ENCODE measurements around the gene KCNQ2. TPM values are rescaled to one million over a fixed set of nuclear protein-coding genes. Genes with fewer than 3 reads are reported as not detected.

Gene KCNQ2
- total RNA-seq, 2 experiments from 2014 or later, result not detected

GRCh38 chr20:63500902-63501817 is 28.7 kb upstream of the KCNQ2 start:
- Mint-ChIP-seq H3K36me3 (ENCODE audit: low read depth) (no peaks in the 10 kb centered on the region), H3K4me1 (peaks cover 1% of the 10 kb centered on the region), H3K9me3 (ENCODE audit: low read depth) (peaks cover 7% of the 10 kb centered on the region), H3K27me3 (peaks cover 20% of the 10 kb centered on the region), H3K27ac (no peak overlapping the region), H3K4me3 (no peak overlapping the region)
- DNase-seq, result no peak
- intact Hi-C loops (cut with DNase I, micrococcal nuclease), result no loop called here
- ATAC-seq, result no peak
- ChIA-PET POLR2A (no interaction called here), CTCF (no interaction called here)

DNA sequence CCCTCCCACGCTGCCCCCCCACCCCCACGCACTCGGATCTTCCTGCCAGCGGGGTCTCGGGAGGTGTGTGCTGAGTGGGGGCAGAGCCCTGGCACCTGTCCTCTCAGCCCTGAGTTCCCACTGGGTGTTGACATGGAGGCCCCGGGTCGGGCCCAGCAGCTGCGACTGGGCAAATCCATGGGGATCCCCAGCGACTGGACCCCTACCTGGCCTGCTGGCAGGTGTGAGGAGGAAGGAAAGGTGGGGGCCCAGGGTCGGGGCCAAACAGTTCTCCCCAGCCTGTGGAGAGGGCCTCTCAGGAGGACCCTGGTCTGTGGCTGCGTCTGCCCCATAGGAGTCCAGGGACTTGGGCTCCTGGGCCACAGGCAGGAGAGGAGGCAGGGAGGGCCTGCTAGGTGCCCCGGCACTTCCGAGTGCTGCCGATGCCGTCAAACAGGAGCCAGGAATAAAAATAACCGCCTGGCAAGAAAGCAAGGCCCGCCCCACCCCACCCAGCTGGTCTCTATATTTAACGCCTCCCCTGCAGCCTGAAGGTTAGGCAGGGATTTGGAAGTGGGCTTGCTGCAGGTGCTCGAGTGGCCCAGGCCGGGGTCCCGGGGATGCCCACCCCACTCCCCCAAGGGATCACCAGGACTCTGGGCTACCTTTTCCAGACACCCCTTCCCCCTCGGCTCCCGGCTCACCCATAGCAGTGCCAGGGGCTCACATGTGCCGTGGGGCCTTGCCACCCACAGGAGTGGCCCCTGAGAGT is 27.9 kb upstream of the KCNQ2 start:
- peaks cover 20% of the 10 kb centered on the region for H3K27me3 Mint-ChIP-seq
- ATAC-seq (no peak), DNase-seq (no peak)
- H3K4me1 Mint-ChIP-seq, result peaks cover 2% of the 10 kb centered on the region
- H3K27ac Mint-ChIP-seq, result no peak overlapping the region
- H3K9me3 Mint-ChIP-seq (ENCODE audit: low read depth), result peaks cover 7% of the 10 kb centered on the region
- no peaks in the 10 kb centered on the region for H3K36me3 Mint-ChIP-seq (ENCODE audit: low read depth)
- ChIA-PET CTCF (no interaction called here), POLR2A (no interaction called here)
- no peak overlapping the region for H3K4me3 Mint-ChIP-seq
- intact Hi-C loops (cut with DNase I, micrococcal nuclease), result no loop called here

GRCh38 chr20:63499338-63499969 is 27.0 kb upstream of the KCNQ2 start:
- Mint-ChIP-seq H3K27me3 (peaks cover 14% of the 10 kb centered on the region), H3K27ac (no peak overlapping the region), H3K36me3 (ENCODE audit: low read depth) (no peaks in the 10 kb centered on the region), H3K4me1 (peaks cover 2% of the 10 kb centered on the region), H3K9me3 (ENCODE audit: low read depth) (no peaks in the 10 kb centered on the region), H3K4me3 (no peak overlapping the region)
- DNase-seq, result no peak
- ATAC-seq, result no peak
- intact Hi-C loops (cut with DNase I, micrococcal nuclease), result no loop called here
- POLR2A ChIA-PET, result no interaction called here
- CTCF ChIA-PET, result no interaction called here

DNA sequence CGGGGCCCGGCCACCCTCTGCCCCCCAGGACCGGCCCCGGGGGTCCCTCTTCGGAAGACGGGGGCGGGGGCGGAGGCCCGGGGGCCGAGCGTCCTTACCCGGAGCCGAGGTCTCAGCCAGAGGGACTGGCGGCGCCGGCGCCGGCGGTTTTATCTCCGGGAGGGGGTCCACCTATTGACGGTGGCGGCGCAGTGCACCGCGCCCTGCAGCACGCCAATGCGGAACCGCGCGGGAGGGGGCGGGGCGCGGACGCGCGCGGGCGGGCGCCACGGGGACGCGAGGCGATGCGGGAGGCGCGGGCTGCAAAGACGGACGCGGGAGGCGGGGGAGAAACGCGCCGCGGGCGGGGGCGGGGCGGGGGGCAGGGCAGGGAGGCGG is 26.5 kb upstream of the KCNQ2 start, which contains the start of gene EEF1A2:
TSS of gene EEF1A2 (minus strand) at position 124 of the 378 bp plus-strand sequence. CDS start 1,320 bp downstream, outside the sequence.
- H3K4me3 Mint-ChIP-seq, result no peak within 1 kb of the TSS
- peaks cover 12% of the 10 kb centered on the region for H3K27me3 Mint-ChIP-seq
- POLR2A ChIA-PET, result no interaction called here
- ATAC-seq, result no peak
- peak; percentile 50 for DNase-seq
- CTCF ChIA-PET, result no interaction called here
- no peak within 1 kb of the TSS for H3K27ac Mint-ChIP-seq
- H3K9me3 Mint-ChIP-seq (ENCODE audit: low read depth), result no peaks in the 10 kb centered on the region
- no peaks in the 10 kb centered on the region for H3K36me3 Mint-ChIP-seq (ENCODE audit: low read depth)
- peaks cover 2% of the 10 kb centered on the region for H3K4me1 Mint-ChIP-seq
- intact Hi-C loops (cut with DNase I, micrococcal nuclease), result no loop called here

- no peak for ATAC-seq
These were observed 25.8 kb upstream of the KCNQ2 start for GRCh38 chr20:63497946-63498935.

DNA sequence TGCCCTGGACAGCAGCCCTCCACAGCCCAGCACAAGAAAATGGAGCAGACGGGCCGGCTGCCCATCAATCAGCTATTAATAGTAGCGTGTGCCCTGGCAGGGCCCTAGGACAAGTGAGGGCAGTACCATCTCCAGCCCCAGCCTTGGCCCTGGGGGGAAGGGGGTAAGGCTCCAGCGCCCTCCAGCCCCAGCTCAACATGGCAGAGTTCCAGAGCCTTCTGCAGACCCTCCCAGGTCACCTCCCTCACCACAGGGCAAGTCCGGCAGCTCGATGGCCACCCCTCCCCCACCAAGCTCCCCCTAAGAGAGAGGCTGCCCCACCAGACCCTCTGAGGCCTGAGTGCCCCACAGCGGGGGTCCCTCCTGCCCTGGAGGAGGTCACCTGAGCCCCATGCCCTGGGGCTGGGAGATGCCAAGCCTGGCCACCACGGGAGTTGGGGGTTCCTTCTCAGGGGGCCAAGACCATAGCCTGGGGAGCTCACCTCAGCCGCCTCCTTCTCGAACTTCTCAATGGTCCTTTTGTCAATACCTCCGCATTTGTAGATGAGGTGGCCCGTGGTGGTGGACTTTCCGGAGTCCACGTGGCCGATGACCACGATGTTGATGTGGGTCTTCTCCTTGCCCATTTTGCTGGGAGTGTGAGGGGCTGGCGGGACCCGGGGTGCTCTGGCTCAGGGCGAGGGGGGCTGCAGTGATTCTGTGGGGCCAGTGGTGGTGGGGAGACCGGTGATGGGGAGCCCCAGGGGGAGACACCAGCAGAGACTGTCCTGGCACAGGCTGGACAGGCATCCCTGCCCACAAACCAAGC is 24.9 kb upstream of the KCNQ2 start:
- intact Hi-C loops (cut with DNase I, micrococcal nuclease), result loop anchor here in 1 of 2 experiments (2.0 kb wide), 1 partner anchor 23 kb away; the partner anchor contains the start of gene PPDPF
- no peak overlapping the region for H3K27ac Mint-ChIP-seq
- DNase-seq (no peak), ATAC-seq (no peak)
- H3K9me3 Mint-ChIP-seq (ENCODE audit: low read depth), result no peaks in the 10 kb centered on the region
- peaks cover 2% of the 10 kb centered on the region for H3K4me1 Mint-ChIP-seq
- no peaks in the 10 kb centered on the region for H3K36me3 Mint-ChIP-seq (ENCODE audit: low read depth)
- H3K4me3 Mint-ChIP-seq, result no peak overlapping the region
- H3K27me3 Mint-ChIP-seq, result peaks cover 12% of the 10 kb centered on the region
- ChIA-PET CTCF (interaction anchor here (0.5 to 1.7 kb wide), 9 partner anchors 9 to 705 kb away, joined by 3 to 5 read pairs (median 3); no protein-coding TSS in a partner anchor), POLR2A (no interaction called here)

More at GRCh38 chr20:63497946-63498935, 25.8 kb upstream of the KCNQ2 start:
- H3K36me3 Mint-ChIP-seq (ENCODE audit: low read depth), result no peaks in the 10 kb centered on the region
- peaks cover 12% of the 10 kb centered on the region for H3K27me3 Mint-ChIP-seq
- intact Hi-C loops (cut with DNase I, micrococcal nuclease), result loop anchor here in 1 of 2 experiments (2.0 kb wide), 1 partner anchor 23 kb away; the partner anchor contains the start of gene PPDPF
- no peak overlapping the region for H3K4me3 Mint-ChIP-seq
- CTCF ChIA-PET, result interaction anchor here (0.5 to 0.6 kb wide), 2 partner anchors 283 to 689 kb away, joined by 3 to 4 read pairs; no protein-coding TSS in a partner anchor
- POLR2A ChIA-PET, result no interaction called here
- DNase-seq, result no peak
- peaks cover 2% of the 10 kb centered on the region for H3K4me1 Mint-ChIP-seq
- no peaks in the 10 kb centered on the region for H3K9me3 Mint-ChIP-seq (ENCODE audit: low read depth)
- no peak overlapping the region for H3K27ac Mint-ChIP-seq

DNA sequence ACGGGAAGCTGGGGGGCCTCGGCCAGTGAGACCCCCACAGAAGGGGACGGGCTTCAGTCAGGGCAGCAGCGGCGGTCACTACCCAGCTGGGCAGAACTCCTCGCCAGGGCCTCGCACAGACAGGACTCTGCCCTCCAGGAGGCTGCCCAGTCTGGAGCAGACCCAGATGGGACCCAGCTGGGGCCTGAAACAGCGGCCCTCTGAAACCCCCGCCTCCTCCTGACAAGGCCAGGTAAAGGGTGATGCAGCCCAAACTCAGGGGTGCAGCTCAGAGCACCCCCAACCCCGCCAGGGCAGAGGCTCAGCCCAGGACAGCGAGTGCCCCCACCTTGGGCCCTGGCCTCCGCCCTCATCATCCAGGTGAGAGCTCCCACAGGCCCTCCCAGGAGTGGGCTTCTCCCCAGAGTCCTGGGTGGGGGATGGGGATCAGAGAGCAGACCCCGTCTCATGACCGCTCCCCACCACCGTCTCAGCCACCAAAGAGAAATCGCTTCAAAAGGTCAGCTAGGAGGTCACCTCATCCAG is 24.2 kb upstream of the KCNQ2 start:
- CTCF ChIA-PET, result interaction anchor here (0.5 to 1.7 kb wide), 14 partner anchors 8 to 705 kb away, joined by 3 to 7 read pairs (median 3); partner anchors contain the start of gene PTK6
- H3K4me1 Mint-ChIP-seq, result peaks cover 2% of the 10 kb centered on the region
- H3K36me3 Mint-ChIP-seq (ENCODE audit: low read depth), result no peaks in the 10 kb centered on the region
- no peak overlapping the region for H3K27ac Mint-ChIP-seq
- H3K4me3 Mint-ChIP-seq, result peak overlapping the region; percentile 43
- intact Hi-C loops (cut with DNase I, micrococcal nuclease), result loop anchor here (1.0 to 2.0 kb wide), 3 partner anchors 24 to 41 kb away; partner anchors contain the start of genes PPDPF (in 2 of the 2) and PTK6 (in 1 of the 2)
- H3K9me3 Mint-ChIP-seq (ENCODE audit: low read depth), result no peaks in the 10 kb centered on the region
- POLR2A ChIA-PET, result interaction anchor here (0.8 kb wide), 1 partner anchor 192 kb away, joined by 3 read pairs; no protein-coding TSS in a partner anchor
- DNase-seq (no peak), ATAC-seq (peak; percentile 16)
- peaks cover 14% of the 10 kb centered on the region for H3K27me3 Mint-ChIP-seq

- CTCF ChIA-PET, result interaction anchor here (0.6 to 1.7 kb wide), 10 partner anchors 12 to 666 kb away, joined by 3 to 7 read pairs (median 3); partner anchors contain the start of gene PTK6
These were observed 23.5 kb upstream of the KCNQ2 start for GRCh38 chr20:63495741-63496595.

More at GRCh38 chr20:63495741-63496595, 23.5 kb upstream of the KCNQ2 start:
- Mint-ChIP-seq H3K4me1 (peaks cover 2% of the 10 kb centered on the region), H3K27ac (no peak overlapping the region), H3K4me3 (peak overlapping the region; percentile 43), H3K9me3 (ENCODE audit: low read depth) (no peaks in the 10 kb centered on the region), H3K27me3 (peaks cover 14% of the 10 kb centered on the region), H3K36me3 (ENCODE audit: low read depth) (no peaks in the 10 kb centered on the region)
- intact Hi-C loops (cut with DNase I, micrococcal nuclease), result loop anchor here (1.0 to 2.0 kb wide), 3 partner anchors 24 to 41 kb away; partner anchors contain the start of genes PPDPF (in 2 of the 2) and PTK6 (in 1 of the 2)
- DNase-seq (peak; percentile 88), ATAC-seq (peak; percentile 80)
- POLR2A ChIA-PET, result interaction anchor here (0.8 kb wide), 1 partner anchor 193 kb away, joined by 3 read pairs; no protein-coding TSS in a partner anchor
